Measurements from ENCODE around the gene ZNF236. TPM values are rescaled to one million over a fixed set of nuclear protein-coding genes. Genes with fewer than 3 reads are reported as not detected.
A peak's percentile ranks its signal among the peaks of the same experiment; 100 is the strongest.

The ZNF236 gene
- polyA plus RNA-seq, 3 donors: 1.7 to 6.5 (median 2.4) TPM

DNA sequence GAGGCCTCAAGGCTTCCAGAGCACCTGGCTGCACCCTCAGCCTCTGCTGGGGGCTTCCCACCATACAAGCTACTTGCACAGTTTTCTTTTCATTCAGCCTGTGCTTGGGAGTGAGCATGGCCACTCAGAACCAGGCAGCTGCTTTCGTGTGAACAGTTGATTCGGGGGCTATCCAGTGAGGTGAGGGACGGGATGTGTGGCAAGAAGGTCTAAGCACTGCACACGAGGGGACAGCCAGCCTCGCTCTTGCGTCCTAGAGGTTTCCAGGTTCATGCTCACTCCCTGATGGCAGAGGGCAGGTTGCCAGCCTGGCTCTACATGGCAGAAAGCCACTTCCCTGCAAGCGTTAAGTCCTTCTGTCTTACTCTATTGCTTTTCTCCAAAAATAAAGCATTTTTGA lies 164.0 kb downstream of the ZNF236 start:
- peaks cover 22 to 24% of the 10 kb centered on the region in 2 donors for H3K4me1 ChIP-seq (ENCODE audit: control insufficient read depth in 1 of 2, insufficient read depth in 2 of 2, low read length in 2 of 2)
- Mint-ChIP-seq H3K27me3 (ENCODE audit: low read depth in 3 of 3) (peaks cover 1 to 5% (median 4%) of the 10 kb centered on the region in 3 donors), H3K4me1 (peaks cover 25% of the 10 kb centered on the region), H3K4me3 (no peak overlapping the region), H3K27ac (peak overlapping the region in 1 of 7 donors; percentile 54), H3K9me3 (peaks cover 0 to 2% (median 0%) of the 10 kb centered on the region in 7 donors), H3K36me3 (peaks cover 0 to 1% of the 10 kb centered on the region in 2 donors)
- TF ChIP-seq, protein P1, sequence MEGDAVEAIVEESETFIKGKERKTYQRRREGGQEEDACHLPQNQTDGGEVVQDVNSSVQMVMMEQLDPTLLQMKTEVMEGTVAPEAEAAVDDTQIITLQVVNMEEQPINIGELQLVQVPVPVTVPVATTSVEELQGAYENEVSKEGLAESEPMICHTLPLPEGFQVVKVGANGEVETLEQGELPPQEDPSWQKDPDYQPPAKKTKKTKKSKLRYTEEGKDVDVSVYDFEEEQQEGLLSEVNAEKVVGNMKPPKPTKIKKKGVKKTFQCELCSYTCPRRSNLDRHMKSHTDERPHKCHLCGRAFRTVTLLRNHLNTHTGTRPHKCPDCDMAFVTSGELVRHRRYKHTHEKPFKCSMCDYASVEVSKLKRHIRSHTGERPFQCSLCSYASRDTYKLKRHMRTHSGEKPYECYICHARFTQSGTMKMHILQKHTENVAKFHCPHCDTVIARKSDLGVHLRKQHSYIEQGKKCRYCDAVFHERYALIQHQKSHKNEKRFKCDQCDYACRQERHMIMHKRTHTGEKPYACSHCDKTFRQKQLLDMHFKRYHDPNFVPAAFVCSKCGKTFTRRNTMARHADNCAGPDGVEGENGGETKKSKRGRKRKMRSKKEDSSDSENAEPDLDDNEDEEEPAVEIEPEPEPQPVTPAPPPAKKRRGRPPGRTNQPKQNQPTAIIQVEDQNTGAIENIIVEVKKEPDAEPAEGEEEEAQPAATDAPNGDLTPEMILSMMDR (IDR thresholded peaks at IDR 0.05): no peak
- 93% methylated on average over 5 of the region's 7 CpGs for WGBS (ENCODE audit: insufficient coverage)
- no peak overlapping the region for H3K27ac ChIP-seq (ENCODE audit: low read depth in 1 of 2, low read length in 2 of 2)
- no peak overlapping the region for H3K4me3 ChIP-seq (replicated peaks in 1 of 3; ENCODE audit: low read depth in 2 of 3, low read length in 3 of 3)
- no peaks in the 10 kb centered on the region for H3K36me3 ChIP-seq (replicated peaks in 1 of 2; ENCODE audit: control insufficient read depth in 1 of 2, insufficient read depth in 2 of 2, low read length in 2 of 2)
- no peak overlapping the region for H3K4me2 ChIP-seq (replicated peaks; ENCODE audit: extremely low read depth, low read length, poor library complexity, severe bottlenecking)
- H3K27me3 ChIP-seq (ENCODE audit: control insufficient read depth in 2 of 2, insufficient read depth in 2 of 2, low read length in 2 of 2): no peaks in the 10 kb centered on the region
- no peak overlapping the region for H3K9ac ChIP-seq (ENCODE audit: insufficient read depth, low read length, poor library complexity, severe bottlenecking)
- no peak overlapping the region for H2AFZ ChIP-seq (ENCODE audit: insufficient read depth, low read depth, low read length, poor library complexity, severe bottlenecking)
- no peaks in the 10 kb centered on the region for H3K9me3 ChIP-seq (replicated peaks in 1 of 2; ENCODE audit: control insufficient read depth in 1 of 2, insufficient read depth in 1 of 2, low read length in 2 of 2)
- H3K79me2 ChIP-seq (ENCODE audit: insufficient read depth, low read length): no peaks in the 10 kb centered on the region
- DNase-seq: no peak
- intact Hi-C loops (cut with micrococcal nuclease): loop anchor here in 1 of 2 donors (10.0 kb wide), 1 partner anchor 182 kb away; no protein-coding TSS in a partner anchor
- H4K20me1 ChIP-seq (ENCODE audit: insufficient read depth, low read length): no peaks in the 10 kb centered on the region

DNA sequence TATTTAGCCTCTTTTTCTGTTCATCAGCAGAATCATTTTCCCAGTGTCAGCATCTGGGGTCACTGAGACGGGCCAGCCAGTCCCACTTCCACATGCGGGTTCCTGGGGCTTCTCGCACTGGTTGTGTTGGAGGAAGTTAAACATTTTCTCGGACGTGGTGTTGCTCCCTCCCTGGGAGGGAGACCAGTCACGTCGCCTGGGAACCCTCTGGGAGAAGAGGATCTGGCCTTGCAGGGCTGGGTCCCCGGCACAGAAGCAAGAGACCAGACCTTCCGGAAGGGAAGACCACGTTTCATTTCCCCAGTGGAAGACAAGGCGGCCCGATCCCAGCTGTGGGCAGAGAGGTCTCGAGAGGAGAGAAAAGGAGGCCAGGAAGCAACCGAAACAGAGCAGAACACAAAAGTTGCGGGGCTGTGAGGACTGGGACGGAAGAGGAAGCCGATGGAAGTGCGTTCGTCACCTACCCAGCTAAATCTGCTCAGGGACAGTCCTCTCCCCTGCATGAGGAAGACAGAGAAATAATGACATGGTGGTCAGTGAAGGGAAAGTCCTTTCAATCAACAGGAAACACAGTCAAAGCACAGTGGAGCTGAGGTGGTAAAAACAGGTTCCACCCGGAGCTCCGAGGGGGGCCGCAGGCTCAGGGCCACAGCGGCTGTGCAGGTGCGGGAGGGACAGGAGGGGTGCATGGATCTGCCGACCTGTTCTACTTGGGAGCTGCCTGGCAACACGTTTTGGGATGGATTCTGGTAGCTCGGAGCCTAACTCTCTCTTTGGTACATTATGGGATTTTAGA lies 165.9 kb downstream of the ZNF236 start:
- no peaks in the 10 kb centered on the region for H3K27me3 ChIP-seq (ENCODE audit: control insufficient read depth in 2 of 2, insufficient read depth in 2 of 2, low read length in 2 of 2)
- TF ChIP-seq, protein P1 (IDR thresholded peaks at IDR 0.05): no peak
- peak overlapping the region in 5 of 7 donors; percentile 44 to 82 (median 60) for H3K27ac Mint-ChIP-seq
- H3K27me3 Mint-ChIP-seq (ENCODE audit: low read depth in 3 of 3): peaks cover 1 to 8% (median 5%) of the 10 kb centered on the region in 3 donors
- H4K20me1 ChIP-seq (ENCODE audit: insufficient read depth, low read length): no peaks in the 10 kb centered on the region
- peak overlapping the region in 1 of 3 experiments; percentile 27 for H3K4me3 ChIP-seq (replicated peaks in 1 of 3; ENCODE audit: low read depth in 2 of 3, low read length in 3 of 3)
- peaks cover 0 to 2% (median 0%) of the 10 kb centered on the region in 7 donors for H3K9me3 Mint-ChIP-seq
- H3K4me1 Mint-ChIP-seq: peaks cover 23% of the 10 kb centered on the region
- H3K27ac ChIP-seq (ENCODE audit: low read depth in 1 of 2, low read length in 2 of 2): peak overlapping the region; percentile 2 to 23
- peak in 2 of 3 donors; percentile 37 to 41 for DNase-seq
- intact Hi-C loops (cut with micrococcal nuclease): loop anchor here in 1 of 2 donors (10.0 kb wide), 1 partner anchor 183 kb away; no protein-coding TSS in a partner anchor
- WGBS (ENCODE audit: insufficient coverage): 60% methylated on average over 21 of the region's 27 CpGs
- H3K36me3 ChIP-seq (replicated peaks in 1 of 2; ENCODE audit: control insufficient read depth in 1 of 2, insufficient read depth in 2 of 2, low read length in 2 of 2): no peaks in the 10 kb centered on the region
- peaks cover 21 to 22% of the 10 kb centered on the region in 2 donors for H3K4me1 ChIP-seq (ENCODE audit: control insufficient read depth in 1 of 2, insufficient read depth in 2 of 2, low read length in 2 of 2)
- H3K9ac ChIP-seq (ENCODE audit: insufficient read depth, low read length, poor library complexity, severe bottlenecking): no peak overlapping the region
- H3K9me3 ChIP-seq (replicated peaks in 1 of 2; ENCODE audit: control insufficient read depth in 1 of 2, insufficient read depth in 1 of 2, low read length in 2 of 2): no peaks in the 10 kb centered on the region
- H3K4me3 Mint-ChIP-seq: peak overlapping the region; percentile 67 to 75
- H3K36me3 Mint-ChIP-seq: peaks cover 0 to 1% of the 10 kb centered on the region in 2 donors
- H3K79me2 ChIP-seq (ENCODE audit: insufficient read depth, low read length): no peaks in the 10 kb centered on the region
- peak overlapping the region; percentile 26 for H2AFZ ChIP-seq (ENCODE audit: insufficient read depth, low read depth, low read length, poor library complexity, severe bottlenecking)
- peak overlapping the region; percentile 43 for H3K4me2 ChIP-seq (replicated peaks; ENCODE audit: extremely low read depth, low read length, poor library complexity, severe bottlenecking)
